Measurements from ENCODE around the gene MAGI2. TPM values are rescaled to one million over a fixed set of nuclear protein-coding genes. Genes with fewer than 3 reads are reported as not detected.

Gene MAGI2
- total and polyA plus RNA-seq, 4 donors = 0.37 to 4.1 (median 1.4) TPM

GRCh38 chr7:78695826-78696225 lies 757.6 kb downstream of the MAGI2 start:
- Histone ChIP-seq H3K4me1 (ENCODE audit: control insufficient read depth in 4 of 4, insufficient read depth in 4 of 4, low read length in 3 of 4) (no peaks in the 10 kb centered on the region), H3K4me3 (ENCODE audit: low read depth in 1 of 3, low read length in 3 of 3) (no peak overlapping the region), H3K9ac (ENCODE audit: low read depth in 1 of 2, low read length in 2 of 2) (no peak overlapping the region), H3K36me3 (ENCODE audit: control insufficient read depth in 4 of 4, insufficient read depth in 3 of 4, low read depth in 1 of 4, low read length in 3 of 4) (no peaks in the 10 kb centered on the region), H3K27ac (ENCODE audit: low read depth in 1 of 2, low read length in 2 of 2) (no peak overlapping the region), H3K9me3 (ENCODE audit: control insufficient read depth in 4 of 4, low read length in 3 of 4) (no peaks in the 10 kb centered on the region), H3K27me3 (ENCODE audit: control insufficient read depth in 4 of 4, insufficient read depth in 4 of 4, low read length in 3 of 4) (no peaks in the 10 kb centered on the region)
- TF ChIP-seq JUND (IDR thresholded peaks at IDR 0.05) (no peak), RAD21 (IDR thresholded peaks at IDR 0.05) (no peak), HNF4G (IDR thresholded peaks at IDR 0.05) (no peak), GABPA (IDR thresholded peaks at IDR 0.05 in 1 of 2, conservative IDR thresholded peaks at IDR 0.05 in 1 of 2) (no peak)
- TF ChIP-seq, protein P1, sequence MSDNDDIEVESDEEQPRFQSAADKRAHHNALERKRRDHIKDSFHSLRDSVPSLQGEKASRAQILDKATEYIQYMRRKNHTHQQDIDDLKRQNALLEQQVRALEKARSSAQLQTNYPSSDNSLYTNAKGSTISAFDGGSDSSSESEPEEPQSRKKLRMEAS (IDR thresholded peaks at IDR 0.05) = no peak
- no peak for DNase-seq (ENCODE audit: low spot score)

DNA sequence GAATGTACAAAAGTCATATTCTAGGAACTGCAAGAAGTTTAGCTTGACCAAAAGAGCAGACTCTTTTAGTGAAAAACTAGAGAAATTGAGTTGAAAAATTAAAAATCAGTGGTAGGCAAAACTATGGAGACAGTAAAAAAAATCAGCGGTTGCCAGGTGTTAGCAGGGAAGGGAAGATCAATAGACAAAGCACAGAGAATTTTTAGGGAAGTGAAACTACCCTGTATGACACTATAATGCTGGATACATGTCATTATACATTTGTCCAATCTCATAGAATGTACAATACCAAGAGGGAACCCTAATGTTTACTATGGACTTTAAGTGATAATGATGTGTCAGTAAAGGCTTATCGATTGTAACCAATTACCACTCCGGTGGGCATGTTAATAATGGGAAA lies 761.9 kb downstream of the MAGI2 start:
- 86% methylated on average over 3 of the region's 3 CpGs for WGBS
- no peak overlapping the region for H3K9ac ChIP-seq (ENCODE audit: low read depth in 1 of 2, low read length in 2 of 2)
- no peaks in the 10 kb centered on the region for H3K27me3 ChIP-seq (ENCODE audit: control insufficient read depth in 4 of 4, insufficient read depth in 4 of 4, low read length in 3 of 4)
- no peak for DNase-seq (ENCODE audit: low spot score)
- H3K27ac ChIP-seq (ENCODE audit: low read depth in 1 of 2, low read length in 2 of 2) = no peak overlapping the region
- no peak overlapping the region for H3K4me3 ChIP-seq (ENCODE audit: low read depth in 1 of 3, low read length in 3 of 3)
- TF ChIP-seq, protein P2, sequence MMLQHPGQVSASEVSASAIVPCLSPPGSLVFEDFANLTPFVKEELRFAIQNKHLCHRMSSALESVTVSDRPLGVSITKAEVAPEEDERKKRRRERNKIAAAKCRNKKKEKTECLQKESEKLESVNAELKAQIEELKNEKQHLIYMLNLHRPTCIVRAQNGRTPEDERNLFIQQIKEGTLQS (IDR thresholded peaks at IDR 0.05) = no peak
- TF ChIP-seq JUND (IDR thresholded peaks at IDR 0.05) (no peak), ZBTB33 (IDR thresholded peaks at IDR 0.05) (no peak), NR2F2 (IDR thresholded peaks at IDR 0.05) (no peak), RAD21 (IDR thresholded peaks at IDR 0.05) (no peak), RXRA (IDR thresholded peaks at IDR 0.05) (no peak), GABPA (IDR thresholded peaks at IDR 0.05 in 1 of 2, conservative IDR thresholded peaks at IDR 0.05 in 1 of 2) (no peak), EGR1 (IDR thresholded peaks at IDR 0.05; ENCODE audit: low read depth in 2 of 2) (no peak)
- TF ChIP-seq, protein P1 (IDR thresholded peaks at IDR 0.05) = no peak
- TF ChIP-seq, protein P3, sequence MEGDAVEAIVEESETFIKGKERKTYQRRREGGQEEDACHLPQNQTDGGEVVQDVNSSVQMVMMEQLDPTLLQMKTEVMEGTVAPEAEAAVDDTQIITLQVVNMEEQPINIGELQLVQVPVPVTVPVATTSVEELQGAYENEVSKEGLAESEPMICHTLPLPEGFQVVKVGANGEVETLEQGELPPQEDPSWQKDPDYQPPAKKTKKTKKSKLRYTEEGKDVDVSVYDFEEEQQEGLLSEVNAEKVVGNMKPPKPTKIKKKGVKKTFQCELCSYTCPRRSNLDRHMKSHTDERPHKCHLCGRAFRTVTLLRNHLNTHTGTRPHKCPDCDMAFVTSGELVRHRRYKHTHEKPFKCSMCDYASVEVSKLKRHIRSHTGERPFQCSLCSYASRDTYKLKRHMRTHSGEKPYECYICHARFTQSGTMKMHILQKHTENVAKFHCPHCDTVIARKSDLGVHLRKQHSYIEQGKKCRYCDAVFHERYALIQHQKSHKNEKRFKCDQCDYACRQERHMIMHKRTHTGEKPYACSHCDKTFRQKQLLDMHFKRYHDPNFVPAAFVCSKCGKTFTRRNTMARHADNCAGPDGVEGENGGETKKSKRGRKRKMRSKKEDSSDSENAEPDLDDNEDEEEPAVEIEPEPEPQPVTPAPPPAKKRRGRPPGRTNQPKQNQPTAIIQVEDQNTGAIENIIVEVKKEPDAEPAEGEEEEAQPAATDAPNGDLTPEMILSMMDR (IDR thresholded peaks at IDR 0.05; ENCODE audit: low read depth, low read length, missing input control) = no peak
- no peaks in the 10 kb centered on the region for H3K4me1 ChIP-seq (ENCODE audit: control insufficient read depth in 4 of 4, insufficient read depth in 4 of 4, low read length in 3 of 4)
- no peaks in the 10 kb centered on the region for H3K9me3 ChIP-seq (ENCODE audit: control insufficient read depth in 4 of 4, low read length in 3 of 4)
- H3K36me3 ChIP-seq (ENCODE audit: control insufficient read depth in 4 of 4, insufficient read depth in 3 of 4, low read depth in 1 of 4, low read length in 3 of 4) = no peaks in the 10 kb centered on the region

- no peaks in the 10 kb centered on the region for H3K27me3 ChIP-seq (ENCODE audit: control insufficient read depth in 4 of 4, insufficient read depth in 4 of 4, low read length in 3 of 4)
- H3K4me1 ChIP-seq (ENCODE audit: control insufficient read depth in 4 of 4, insufficient read depth in 4 of 4, low read length in 3 of 4) = no peaks in the 10 kb centered on the region
- H3K9ac ChIP-seq (ENCODE audit: low read depth in 1 of 2, low read length in 2 of 2) = no peak overlapping the region
- DNase-seq (ENCODE audit: low spot score) = no peak
- 93% methylated on average over 4 of the region's 4 CpGs for WGBS
- TF ChIP-seq, protein P2 (IDR thresholded peaks at IDR 0.05) = no peak
- TF ChIP-seq JUND (IDR thresholded peaks at IDR 0.05) = no peak
- no peak for TF ChIP-seq EGR1 (IDR thresholded peaks at IDR 0.05; ENCODE audit: low read depth in 2 of 2)
- TF ChIP-seq, protein P1 (IDR thresholded peaks at IDR 0.05) = no peak
- no peak for TF ChIP-seq ZBTB33 (IDR thresholded peaks at IDR 0.05)
- no peak for TF ChIP-seq GABPA (IDR thresholded peaks at IDR 0.05 in 1 of 2, conservative IDR thresholded peaks at IDR 0.05 in 1 of 2)
- TF ChIP-seq NR2F2 (IDR thresholded peaks at IDR 0.05) = no peak
- TF ChIP-seq, protein P4, sequence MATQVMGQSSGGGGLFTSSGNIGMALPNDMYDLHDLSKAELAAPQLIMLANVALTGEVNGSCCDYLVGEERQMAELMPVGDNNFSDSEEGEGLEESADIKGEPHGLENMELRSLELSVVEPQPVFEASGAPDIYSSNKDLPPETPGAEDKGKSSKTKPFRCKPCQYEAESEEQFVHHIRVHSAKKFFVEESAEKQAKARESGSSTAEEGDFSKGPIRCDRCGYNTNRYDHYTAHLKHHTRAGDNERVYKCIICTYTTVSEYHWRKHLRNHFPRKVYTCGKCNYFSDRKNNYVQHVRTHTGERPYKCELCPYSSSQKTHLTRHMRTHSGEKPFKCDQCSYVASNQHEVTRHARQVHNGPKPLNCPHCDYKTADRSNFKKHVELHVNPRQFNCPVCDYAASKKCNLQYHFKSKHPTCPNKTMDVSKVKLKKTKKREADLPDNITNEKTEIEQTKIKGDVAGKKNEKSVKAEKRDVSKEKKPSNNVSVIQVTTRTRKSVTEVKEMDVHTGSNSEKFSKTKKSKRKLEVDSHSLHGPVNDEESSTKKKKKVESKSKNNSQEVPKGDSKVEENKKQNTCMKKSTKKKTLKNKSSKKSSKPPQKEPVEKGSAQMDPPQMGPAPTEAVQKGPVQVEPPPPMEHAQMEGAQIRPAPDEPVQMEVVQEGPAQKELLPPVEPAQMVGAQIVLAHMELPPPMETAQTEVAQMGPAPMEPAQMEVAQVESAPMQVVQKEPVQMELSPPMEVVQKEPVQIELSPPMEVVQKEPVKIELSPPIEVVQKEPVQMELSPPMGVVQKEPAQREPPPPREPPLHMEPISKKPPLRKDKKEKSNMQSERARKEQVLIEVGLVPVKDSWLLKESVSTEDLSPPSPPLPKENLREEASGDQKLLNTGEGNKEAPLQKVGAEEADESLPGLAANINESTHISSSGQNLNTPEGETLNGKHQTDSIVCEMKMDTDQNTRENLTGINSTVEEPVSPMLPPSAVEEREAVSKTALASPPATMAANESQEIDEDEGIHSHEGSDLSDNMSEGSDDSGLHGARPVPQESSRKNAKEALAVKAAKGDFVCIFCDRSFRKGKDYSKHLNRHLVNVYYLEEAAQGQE (IDR thresholded peaks at IDR 0.05) = no peak
- TF ChIP-seq FOXA2 (IDR thresholded peaks at IDR 0.05) = no peak
- TF ChIP-seq FOXA1 (IDR thresholded peaks at IDR 0.05) = no peak
- H3K4me3 ChIP-seq (ENCODE audit: low read depth in 1 of 3, low read length in 3 of 3) = no peak overlapping the region
- no peaks in the 10 kb centered on the region for H3K36me3 ChIP-seq (ENCODE audit: control insufficient read depth in 4 of 4, insufficient read depth in 3 of 4, low read depth in 1 of 4, low read length in 3 of 4)
- no peaks in the 10 kb centered on the region for H3K9me3 ChIP-seq (ENCODE audit: control insufficient read depth in 4 of 4, low read length in 3 of 4)
- H3K27ac ChIP-seq (ENCODE audit: low read depth in 1 of 2, low read length in 2 of 2) = no peak overlapping the region
Observed at GRCh38 chr7:78690174-78690573, 763.3 kb downstream of the MAGI2 start.

Measured in liver (tissue), 9 donors.